Kidney (tissue), 14 donors: ENCODE results near the gene FRMD1. TPM values are rescaled to one million over a fixed set of nuclear protein-coding genes. Genes with fewer than 3 reads are reported as not detected.

ENCODE experiments used
- DNase-seq, 5 donors: peaks; one replicate each; pipeline ENCODE4 v3.0.0-alpha.2; 2013 to 2020
- FAIRE-seq: peaks from 2 replicates; lab custom pipeline; 2012; peaks lifted over from hg19 to GRCh38; lab: Jason Lieb, UNC
- H3K27ac ChIP-seq, 2 donors: one replicate each; pipeline ENCODE4 v1.7.0; 2013; ENCODE audit warnings: low read depth in 2 of 2, low read length in 2 of 2, inconsistent platforms in 1 of 2
- H3K27me3 ChIP-seq: one replicate; pipeline ENCODE4 v1.7.1; 2013; ENCODE audit warnings: low read length, inconsistent platforms; ENCODE audit not compliant: control insufficient read depth, insufficient read depth
- H3K36me3 ChIP-seq, 3 donors: one replicate each; pipeline versions ENCODE4 v1.7.0 to v1.7.1; 2013; ENCODE audit warnings: low read length in 3 of 3, control low read depth in 1 of 3, inconsistent platforms in 1 of 3; ENCODE audit not compliant: insufficient read depth in 3 of 3, control insufficient read depth in 2 of 3
- H3K4me1 ChIP-seq, 3 donors: one replicate each; pipeline versions ENCODE4 v1.7.0 to v1.7.1; 2013; ENCODE audit warnings: low read length in 3 of 3, inconsistent platforms in 1 of 3, low read depth in 1 of 3; ENCODE audit not compliant: control insufficient read depth in 2 of 3, insufficient read depth in 2 of 3
- H3K4me3 ChIP-seq, 3 donors: one replicate each; pipeline versions ENCODE4 v1.7.0 to v1.8.1; 2013; ENCODE audit warnings: low read length in 3 of 3, control low read depth in 1 of 3, inconsistent platforms in 1 of 3
- H3K9ac ChIP-seq, 3 donors: one replicate each; pipeline versions ENCODE4 v1.7.0 to v1.7.1; 2013; ENCODE audit warnings: low read length in 3 of 3, control low read depth in 1 of 3, inconsistent platforms in 1 of 3
- H3K9me3 ChIP-seq, 3 donors: one replicate each; pipeline versions ENCODE4 v1.7.0 to v1.7.1; 2013; ENCODE audit warnings: low read length in 3 of 3, control low read depth in 1 of 3, inconsistent platforms in 1 of 3; ENCODE audit not compliant: control insufficient read depth in 2 of 3, insufficient read depth in 1 of 3
- intact Hi-C: fragments of 100-400 bp; cut with DNase I; formaldehyde crosslinking; loops from one replicate; pipeline ENCODE4 v1.11.1; 2022
- polyA plus RNA-seq: library from polyadenylated mRNA; stranded (reverse); fragments of 350-450 nt; fragmentation: Illumina TruSeq; extraction: RNeasy Lipid Tissue Mini Kit (QIAGEN cat#74804); gene quantifications from one replicate; pipeline ENCODE4 v1.2.3, GENCODE V29; 2014; ENCODE audit warnings: low read depth, low replicate concordance; ENCODE audit not compliant: insufficient read depth
- total RNA-seq: library from RNA; stranded (reverse); fragmentation: NEBNext Ultra II Directional; extraction: Animal tissue kit (Norgen Biotek cat#: 25700); gene quantifications from one replicate; pipeline ENCODE4 v1.2.1, GENCODE V29; 2021
- TF ChIP-seq, protein P1 (sequence below): IDR thresholded peaks from 3 replicates; pipeline ENCODE4 v1.5.1; 2012; ENCODE audit warnings: mild to moderate bottlenecking, moderate library complexity, borderline replicate concordance; ENCODE audit not compliant: insufficient read depth; ENCODE audit errors: extremely low read depth
- donor health status: control.
- donor health status: control.
- donor health status: control.
- donor health status: control.
- donor health status: control.
- donor health status: DM: yes; HTN: yes; CAD: no.
- donor health status: Normal renal cell carcinoma (clear cell type).

FRMD1 gene
- total and polyA plus RNA-seq, 2 donors from 2014 or later: 1.1 to 7.5 TPM

DNA sequence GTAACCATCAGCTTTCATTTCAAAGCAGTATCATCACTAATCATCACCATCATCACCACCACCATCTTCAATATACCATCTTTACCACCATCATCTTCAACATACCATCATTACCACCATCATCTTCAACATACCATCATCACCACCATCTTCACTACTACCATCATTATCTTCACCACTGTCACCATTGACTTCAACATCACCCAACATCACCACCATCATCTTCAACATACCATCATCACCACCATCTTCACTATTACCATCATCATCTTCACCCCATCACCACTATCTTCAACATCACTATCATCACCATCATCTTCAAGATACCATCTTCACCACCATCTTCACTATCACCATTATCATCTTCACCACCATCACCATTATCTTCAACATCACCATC lies 40.5 kb upstream of the FRMD1 start:
- H3K9me3 ChIP-seq: no peaks in the 10 kb centered on the region
- DNase-seq: no peak
- no peaks in the 10 kb centered on the region for H3K27me3 ChIP-seq
- no peaks in the 10 kb centered on the region for H3K36me3 ChIP-seq
- FAIRE-seq: no peak
- intact Hi-C loops: no loop called here
- H3K9ac ChIP-seq: no peak overlapping the region
- H3K27ac ChIP-seq: no peak overlapping the region
- no peak overlapping the region for H3K4me3 ChIP-seq
- peaks cover 0 to 2% (median 0%) of the 10 kb centered on the region in 3 donors for H3K4me1 ChIP-seq
- TF ChIP-seq, protein P1, sequence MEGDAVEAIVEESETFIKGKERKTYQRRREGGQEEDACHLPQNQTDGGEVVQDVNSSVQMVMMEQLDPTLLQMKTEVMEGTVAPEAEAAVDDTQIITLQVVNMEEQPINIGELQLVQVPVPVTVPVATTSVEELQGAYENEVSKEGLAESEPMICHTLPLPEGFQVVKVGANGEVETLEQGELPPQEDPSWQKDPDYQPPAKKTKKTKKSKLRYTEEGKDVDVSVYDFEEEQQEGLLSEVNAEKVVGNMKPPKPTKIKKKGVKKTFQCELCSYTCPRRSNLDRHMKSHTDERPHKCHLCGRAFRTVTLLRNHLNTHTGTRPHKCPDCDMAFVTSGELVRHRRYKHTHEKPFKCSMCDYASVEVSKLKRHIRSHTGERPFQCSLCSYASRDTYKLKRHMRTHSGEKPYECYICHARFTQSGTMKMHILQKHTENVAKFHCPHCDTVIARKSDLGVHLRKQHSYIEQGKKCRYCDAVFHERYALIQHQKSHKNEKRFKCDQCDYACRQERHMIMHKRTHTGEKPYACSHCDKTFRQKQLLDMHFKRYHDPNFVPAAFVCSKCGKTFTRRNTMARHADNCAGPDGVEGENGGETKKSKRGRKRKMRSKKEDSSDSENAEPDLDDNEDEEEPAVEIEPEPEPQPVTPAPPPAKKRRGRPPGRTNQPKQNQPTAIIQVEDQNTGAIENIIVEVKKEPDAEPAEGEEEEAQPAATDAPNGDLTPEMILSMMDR: no peak

DNA sequence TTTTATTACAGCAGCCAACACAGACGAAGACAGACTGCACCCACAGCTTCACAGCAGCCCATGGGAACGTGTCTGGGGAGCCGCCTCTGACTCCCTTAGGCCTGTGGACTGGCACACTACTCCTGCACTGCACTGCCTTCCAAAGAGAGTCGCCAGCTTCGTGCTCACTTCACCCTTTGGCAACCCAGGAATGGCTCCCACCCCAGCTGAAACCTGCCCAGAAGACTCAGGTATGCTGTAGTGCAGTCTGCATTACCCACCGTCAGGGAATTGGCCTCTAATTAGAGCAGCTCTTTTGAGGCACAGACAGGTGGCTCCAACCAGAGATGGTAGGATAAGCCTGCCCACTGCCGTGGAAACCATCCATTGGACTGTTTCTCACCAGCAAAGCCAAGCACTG lies 39.9 kb upstream of the FRMD1 start:
- H3K27me3 ChIP-seq: no peaks in the 10 kb centered on the region
- peak in 3 of 5 donors; percentile 3 to 24 (median 21) for DNase-seq
- H3K4me3 ChIP-seq: no peak overlapping the region
- intact Hi-C loops: no loop called here
- no peak for FAIRE-seq
- peaks cover 0 to 2% (median 0%) of the 10 kb centered on the region in 3 donors for H3K4me1 ChIP-seq
- TF ChIP-seq, protein P1: no peak
- no peaks in the 10 kb centered on the region for H3K36me3 ChIP-seq
- H3K9me3 ChIP-seq: no peaks in the 10 kb centered on the region
- H3K27ac ChIP-seq: no peak overlapping the region
- no peak overlapping the region for H3K9ac ChIP-seq

DNA sequence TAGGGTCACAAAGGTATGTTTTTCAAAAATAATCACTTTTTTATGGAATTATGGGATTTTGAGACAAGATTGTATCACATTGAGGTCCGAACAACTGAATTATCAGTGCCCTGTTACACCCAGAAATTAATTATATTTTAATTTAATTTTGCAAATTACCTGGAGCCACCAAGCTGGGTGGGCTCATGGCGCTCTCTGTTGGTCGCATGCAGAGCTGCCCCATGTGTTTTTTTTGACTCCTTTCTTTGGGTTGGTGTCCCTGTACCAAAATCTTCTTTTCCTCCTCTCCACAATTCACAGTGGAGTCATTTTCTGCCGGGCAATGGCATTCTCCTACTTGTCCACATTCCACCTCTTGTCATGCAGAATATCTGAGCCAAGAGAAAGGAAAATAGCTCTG lies 38.9 kb upstream of the FRMD1 start:
- H3K4me1 ChIP-seq: peaks cover 0 to 2% (median 0%) of the 10 kb centered on the region in 3 donors
- H3K27me3 ChIP-seq: no peaks in the 10 kb centered on the region
- H3K9ac ChIP-seq: no peak overlapping the region
- TF ChIP-seq, protein P1: peak; percentile 32
- DNase-seq (peak in 2 of 5 donors; percentile 4 to 19), FAIRE-seq (no peak)
- H3K27ac ChIP-seq: no peak overlapping the region
- H3K9me3 ChIP-seq: no peaks in the 10 kb centered on the region
- intact Hi-C loops: no loop called here
- H3K36me3 ChIP-seq: no peaks in the 10 kb centered on the region
- H3K4me3 ChIP-seq: no peak overlapping the region
